Uterus (tissue), 2 donors: ENCODE data around the gene SNTG2.

Source experiments
- CTCF ChIP-seq, 4 experiments: fragments of 200-600 bp in 2 of 4; fragments of 450-650 bp in 2 of 4; sonication (generic) in 2 of 4; IDR thresholded peaks; one replicate each; pipeline ENCODE4 v1.5.1; 2016 to 2019; ENCODE audit warnings: antibody characterized with exemption in 4 of 4, mild to moderate bottlenecking in 2 of 4, moderate library complexity in 1 of 4
- POLR2A ChIP-seq, 2 donors: fragments of 450-650 bp; IDR thresholded peaks; one replicate each; pipeline ENCODE4 v1.6.1; 2016; ENCODE audit warnings: antibody characterized with exemption in 2 of 2, mild to moderate bottlenecking in 1 of 2, moderate library complexity in 1 of 2

GRCh38 chr2:1052771-1053191, 102.1 kb downstream of the SNTG2 start:
- TF ChIP-seq CTCF (IDR thresholded peaks at IDR 0.05) (no peak), POLR2A (IDR thresholded peaks at IDR 0.05) (no peak)
